Superior temporal gyrus (tissue), 1 donor: Measurements from ENCODE around the gene SYT2.
"Not testable (repeated sequence)": the region's sequence is repeated elsewhere in the genome, so short reads cannot be mapped to it uniquely, and the experiment has no call there.

ENCODE experiments used
- DNase-seq: peaks from one replicate; pipeline ENCODE4 v3.0.0-alpha.2; 2016; ENCODE audit errors: extremely low spot score

SYT2 gene

DNA sequence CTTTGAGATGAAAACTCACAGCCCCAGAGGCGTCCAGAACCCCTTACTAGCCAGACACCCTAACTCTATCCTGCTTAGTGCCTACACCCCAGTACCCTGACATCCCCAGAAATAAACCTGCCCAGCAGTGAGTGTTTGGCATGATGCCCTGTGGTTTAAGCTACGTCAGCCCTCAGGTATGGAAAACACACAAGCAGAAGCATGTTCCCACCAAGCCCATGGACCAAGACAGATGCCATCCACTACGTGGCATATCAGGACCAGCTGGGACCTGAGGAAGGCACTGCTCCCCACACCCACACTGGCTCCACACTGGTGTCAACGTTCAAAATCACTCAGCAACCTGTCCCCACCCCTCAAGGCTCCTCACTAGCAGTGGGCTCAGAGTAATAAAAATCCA, 116.4 kb downstream of the SYT2 start:
- DNase-seq = no peak

DNA sequence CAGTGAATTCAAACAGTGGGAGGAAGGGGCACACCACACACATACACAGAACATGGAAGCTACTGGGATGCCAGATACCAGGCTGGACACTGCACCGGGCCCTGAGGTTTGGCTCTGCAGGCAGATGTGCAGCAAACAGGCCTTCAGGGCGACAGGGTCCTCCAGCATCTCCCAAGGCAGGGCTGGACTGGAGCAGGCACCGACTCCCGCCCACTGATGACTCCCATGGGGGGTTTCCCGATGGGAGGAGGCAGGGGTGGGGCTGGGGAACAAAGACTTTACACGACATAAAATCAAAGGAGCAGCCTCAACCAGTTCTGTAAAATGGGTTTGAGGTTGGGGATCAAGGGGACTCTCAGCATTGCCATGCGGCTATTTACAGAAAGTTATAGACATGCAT, 118.1 kb downstream of the SYT2 start:
- DNase-seq = no peak

GRCh38 chr1:202591515-202591914, 118.7 kb downstream of the SYT2 start:
- DNase-seq = no peak

DNA sequence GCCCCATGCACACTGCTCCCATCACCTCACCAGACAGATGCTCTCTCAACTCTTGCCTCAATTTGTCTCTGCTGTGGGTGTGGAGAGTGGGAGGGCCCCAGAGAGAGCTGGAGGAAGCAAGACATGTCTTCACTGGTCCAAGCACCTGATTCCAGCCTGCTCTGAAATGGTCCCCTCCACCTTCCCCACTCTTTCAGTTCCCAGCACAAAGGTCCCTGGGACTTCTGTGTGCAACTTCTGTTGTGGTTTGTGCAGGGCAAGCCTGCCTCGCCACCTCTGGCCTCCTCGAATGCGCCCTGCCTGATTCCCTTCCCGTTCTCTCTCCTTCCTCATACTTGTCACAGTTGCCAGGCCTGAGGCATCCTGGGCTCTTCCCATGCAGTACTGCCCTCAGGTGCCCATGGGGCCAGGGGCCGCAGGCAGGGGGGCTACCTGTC, 119.3 kb downstream of the SYT2 start:
- no peak for DNase-seq

DNA sequence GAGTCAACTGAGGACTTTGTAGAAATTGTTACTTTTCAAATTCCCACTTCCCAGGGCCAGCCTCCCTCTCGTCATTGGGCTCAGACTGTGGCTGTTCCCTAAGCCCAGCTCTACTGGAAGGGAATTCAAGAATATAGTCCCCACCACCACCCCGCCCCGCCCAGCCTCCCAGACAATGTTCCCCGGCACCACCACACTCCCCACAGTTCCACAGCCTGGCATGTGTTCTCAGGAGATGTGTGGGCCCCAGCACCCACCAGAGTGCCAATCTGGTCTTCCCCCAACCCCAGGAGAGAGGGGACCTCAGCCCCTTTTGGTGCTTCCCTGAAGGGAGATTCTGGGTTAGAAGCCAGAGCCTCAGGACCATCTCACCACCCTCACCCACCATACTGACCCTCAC, 120.1 kb downstream of the SYT2 start:
- no peak for DNase-seq

DNA sequence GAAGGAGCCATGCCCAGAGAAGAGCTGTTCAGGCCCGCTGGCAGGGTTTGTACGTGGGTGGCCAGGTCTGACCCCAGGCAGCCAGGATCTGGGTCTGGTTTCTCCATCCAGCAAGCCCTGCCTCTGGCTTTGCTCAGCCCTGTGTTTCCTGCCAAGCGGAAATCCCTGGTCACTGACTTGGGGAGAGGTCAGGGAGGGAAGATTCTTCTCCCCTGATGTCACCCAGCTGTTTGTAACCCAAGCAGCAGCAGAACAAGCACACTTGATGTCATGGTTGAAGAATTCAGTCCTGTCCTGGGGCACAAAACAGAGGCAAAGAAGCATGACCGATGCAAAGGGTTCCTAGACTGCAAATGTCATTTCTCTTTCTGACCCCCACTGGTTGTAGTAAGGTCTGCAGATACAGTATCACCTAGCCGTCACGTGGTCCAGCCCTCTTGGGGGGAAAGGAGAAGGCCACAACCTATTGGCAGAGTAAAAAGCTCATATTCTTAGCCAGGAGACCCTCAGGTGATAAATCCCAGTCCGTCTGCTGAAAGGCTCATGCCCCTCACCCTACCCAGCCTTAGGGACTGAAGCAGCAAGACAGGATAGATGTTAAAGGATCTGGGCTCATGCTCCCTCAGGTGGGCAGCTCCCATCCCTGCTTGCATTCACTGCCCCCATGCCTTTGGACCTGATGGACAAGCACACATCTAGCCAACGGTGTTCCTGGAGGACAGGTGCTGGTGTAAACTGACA, 120.9 kb downstream of the SYT2 start:
- no peak for DNase-seq

- no peak for DNase-seq
These were observed 121.6 kb downstream of the SYT2 start for GRCh38 chr1:202588503-202589189.

DNA sequence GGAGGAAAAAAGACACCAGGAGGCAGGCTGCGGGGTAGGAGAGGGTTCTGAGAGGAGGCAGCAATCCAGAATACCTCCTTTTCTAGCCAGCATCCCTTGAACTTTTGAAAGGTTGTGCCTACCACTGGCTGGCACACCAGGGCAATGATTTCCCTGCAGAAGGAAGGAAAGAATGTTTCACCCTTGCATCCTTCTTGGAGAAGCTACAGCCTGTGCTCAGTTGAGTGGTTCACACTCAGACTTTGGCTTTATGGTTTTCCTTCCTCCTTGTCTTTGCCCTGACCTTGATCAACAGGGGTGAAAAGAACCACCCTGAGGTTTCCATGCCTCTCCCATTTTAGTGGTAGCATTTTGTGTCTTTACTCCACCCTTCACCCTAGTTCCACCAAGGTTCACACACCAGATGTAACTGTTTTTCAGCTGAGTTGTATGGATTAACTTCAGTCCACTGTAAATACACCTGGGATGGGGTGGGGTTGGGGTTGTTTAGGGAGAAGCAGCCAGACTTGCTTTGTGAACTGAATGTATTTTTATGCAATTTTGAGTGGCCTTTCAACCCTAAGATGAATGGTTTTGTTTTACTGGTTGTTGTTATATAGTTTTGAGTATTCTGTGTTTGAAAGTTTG, 122.3 kb downstream of the SYT2 start:
- DNase-seq = no peak

DNA sequence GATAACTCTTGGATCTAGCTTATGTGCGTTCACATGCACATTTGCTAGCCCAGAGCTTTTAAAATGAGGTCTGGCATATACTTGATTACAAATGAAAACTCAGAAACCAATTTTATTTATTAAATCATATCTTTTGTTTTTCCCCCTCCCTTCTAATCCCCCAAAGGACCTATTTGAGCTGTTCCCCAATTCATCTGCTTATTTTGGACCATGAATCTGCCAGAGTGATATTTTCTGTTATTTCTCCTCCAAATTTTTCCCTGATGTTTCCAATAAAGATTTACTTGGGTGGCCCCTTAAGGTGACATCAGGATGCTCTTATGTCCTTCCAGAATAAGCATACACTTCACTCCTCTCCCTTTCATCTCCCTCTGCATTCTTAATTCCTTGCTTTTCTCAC, 123.4 kb downstream of the SYT2 start:
- DNase-seq = no peak

DNA sequence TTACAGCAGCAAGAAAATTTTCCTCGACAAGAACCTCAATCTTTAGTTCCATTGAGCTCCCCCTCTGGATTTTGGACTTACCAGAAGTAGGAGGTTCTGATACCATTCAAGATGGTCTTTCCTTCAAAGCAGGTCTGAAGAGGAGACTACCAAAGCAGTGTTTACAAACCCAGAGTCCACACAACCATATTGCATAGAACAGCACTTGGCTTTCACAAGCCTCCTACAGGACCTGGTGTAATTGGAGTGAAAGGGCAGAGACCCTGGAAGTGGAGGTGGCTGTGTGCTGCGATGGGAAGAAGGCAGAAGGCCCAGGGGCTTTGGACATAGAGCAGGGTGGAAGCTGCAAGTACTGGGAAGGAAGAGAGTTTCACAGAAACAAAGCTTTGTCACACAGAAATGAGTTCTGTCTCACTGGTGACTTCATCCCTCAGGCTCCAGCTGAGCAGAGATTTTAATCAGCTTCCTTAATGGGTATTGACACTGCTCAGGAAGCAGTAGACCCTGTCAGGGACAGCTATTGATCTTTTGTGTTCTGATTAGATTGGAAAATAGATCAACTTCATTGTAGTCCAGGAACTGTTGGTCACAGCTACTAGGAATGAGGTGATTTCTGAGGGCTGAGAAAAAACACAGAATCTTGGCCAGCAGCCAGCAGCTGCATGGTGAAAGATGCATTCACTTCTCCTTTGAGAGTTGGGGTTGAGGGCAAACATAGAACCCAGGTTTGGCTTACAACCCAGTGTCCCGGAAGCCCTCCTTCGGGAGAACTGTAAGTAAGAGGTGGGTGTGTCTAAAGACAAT, 124.0 kb downstream of the SYT2 start:
- DNase-seq = peak; percentile 66

DNA sequence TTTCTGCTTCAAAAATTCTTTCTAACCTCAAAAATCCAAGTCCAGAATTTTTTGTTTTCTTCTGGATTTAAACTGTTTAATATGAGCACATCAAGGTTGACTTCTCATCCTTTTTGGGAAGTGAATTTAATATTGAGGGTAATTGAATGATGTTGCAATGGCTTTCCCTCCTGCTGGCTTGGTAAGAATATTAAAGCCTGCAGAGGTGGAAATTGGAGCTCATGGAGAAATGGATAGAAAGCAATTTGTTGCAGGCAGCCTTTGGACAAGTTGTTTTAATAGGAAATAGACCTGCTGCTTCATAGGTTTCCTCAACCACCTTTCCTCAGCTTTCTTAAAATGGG, 124.7 kb downstream of the SYT2 start:
- no peak for DNase-seq

DNA sequence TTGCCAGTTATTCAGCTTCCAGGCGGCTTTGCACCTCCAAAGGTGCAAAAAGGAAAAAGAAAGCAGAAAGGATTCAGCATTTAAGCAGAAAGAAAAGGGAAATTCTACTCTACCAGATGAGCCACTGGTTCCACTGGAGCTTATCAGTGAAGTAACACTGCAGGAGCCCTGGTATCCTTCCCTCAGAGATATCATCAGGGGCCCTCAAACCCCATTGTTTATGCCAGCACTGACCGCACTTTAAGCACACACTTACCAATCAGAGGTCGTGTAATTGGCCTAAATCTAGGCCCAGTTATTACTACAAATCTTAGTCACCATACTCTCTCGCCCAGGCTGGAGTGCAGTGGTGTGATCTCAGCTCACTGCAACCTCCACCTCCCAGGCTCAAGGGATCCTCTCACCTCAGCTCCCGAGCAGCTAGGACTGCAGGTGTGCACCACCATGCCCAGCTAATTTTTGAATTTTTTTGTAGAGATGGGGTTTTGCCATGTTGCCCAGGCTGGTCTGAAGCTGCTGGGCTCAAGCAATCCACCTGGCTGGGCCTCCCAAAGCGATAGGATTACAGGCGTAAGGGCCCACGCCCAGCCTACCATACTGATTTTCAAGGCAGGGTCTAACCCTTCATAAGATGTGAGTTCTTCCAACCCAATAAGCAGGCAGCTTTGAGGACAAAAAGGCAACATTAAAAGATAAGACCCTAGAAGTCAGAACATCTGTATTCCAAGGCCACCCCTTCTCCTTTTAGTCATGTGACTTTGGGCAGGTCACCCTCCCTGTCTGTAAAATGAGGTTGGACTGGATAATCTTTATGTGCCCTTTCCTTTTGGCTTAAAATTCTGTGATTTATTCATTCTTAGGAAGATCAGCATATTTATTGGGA, 125.3 kb downstream of the SYT2 start:
- no peak for DNase-seq

- not testable (repeated sequence) for DNase-seq
These were observed 127.9 kb downstream of the SYT2 start for GRCh38 chr1:202582350-202582749.

DNA sequence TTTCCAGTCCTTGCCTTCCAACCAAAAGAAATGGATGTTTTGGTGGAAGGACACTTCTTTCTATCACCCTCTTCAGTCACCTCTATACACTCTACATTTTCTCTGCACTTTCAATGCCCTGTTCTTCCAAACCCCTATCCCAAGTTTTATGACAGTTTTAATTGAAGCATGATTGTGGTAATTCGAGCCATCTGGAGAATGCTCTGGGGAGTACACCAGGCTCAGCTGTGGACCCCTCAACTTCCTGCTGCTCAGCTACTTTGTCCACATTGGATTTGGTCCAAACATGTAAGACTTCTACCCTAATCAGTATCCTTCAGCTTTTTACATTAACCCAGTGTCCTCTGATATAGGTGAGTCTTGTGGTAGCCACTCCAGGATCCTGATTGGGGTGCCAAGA, 129.6 kb downstream of the SYT2 start:
- no peak for DNase-seq

- DNase-seq = no peak
These were observed 130.4 kb downstream of the SYT2 start for GRCh38 chr1:202579806-202580205.

- no peak for DNase-seq
These were observed 131.7 kb downstream of the SYT2 start for GRCh38 chr1:202578565-202578964.

GRCh38 chr1:202578001-202578504, 132.2 kb downstream of the SYT2 start:
- no peak for DNase-seq

GRCh38 chr1:202577381-202577780, 132.9 kb downstream of the SYT2 start:
- no peak for DNase-seq

- DNase-seq = no peak
These were observed 133.4 kb downstream of the SYT2 start for GRCh38 chr1:202576816-202577215.

DNA sequence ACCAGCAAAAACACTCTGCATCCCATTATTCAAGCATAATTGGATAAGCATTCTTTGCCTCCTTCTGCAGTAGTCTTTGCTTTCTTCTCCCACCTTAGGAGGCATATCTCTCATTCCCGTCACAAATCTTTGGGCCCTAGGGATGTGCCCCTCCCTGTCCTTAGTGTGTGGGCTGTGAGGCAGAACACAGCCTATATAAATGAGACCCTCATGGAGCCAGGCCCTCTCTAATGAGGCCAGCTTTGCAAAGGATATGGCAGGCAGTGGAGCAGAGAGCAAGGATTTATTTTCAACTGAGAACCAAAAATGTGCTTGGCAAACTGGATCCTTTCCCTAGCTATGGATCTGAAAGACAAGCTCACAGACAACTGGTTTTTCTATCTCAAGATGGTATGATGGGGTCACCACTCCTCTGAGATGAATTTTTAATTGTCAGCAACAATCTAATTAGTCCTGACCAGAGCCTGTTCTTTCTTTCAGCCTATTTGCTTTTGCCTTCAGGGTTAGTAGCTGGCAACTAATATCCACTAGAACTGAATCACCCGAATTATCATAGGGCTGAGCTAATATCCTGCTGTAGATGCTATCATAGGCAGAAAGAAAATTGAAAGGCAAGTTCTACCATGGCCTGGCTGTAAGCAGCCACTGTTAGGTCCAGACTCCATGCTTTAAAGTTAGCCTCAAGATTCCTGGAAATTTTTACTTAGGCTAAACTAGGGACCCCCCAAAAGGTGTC, 134.2 kb downstream of the SYT2 start:
- DNase-seq = no peak
